AG04449 (cell line): ENCODE data around the gene COL9A3.
"Not testable (repeated sequence)": the region's sequence is repeated elsewhere in the genome, so short reads cannot be mapped to it uniquely, and the experiment has no call there.

Experiments
- CTCF ChIA-PET: fragments of 350-600 bp; formaldehyde crosslinking; extraction: SDS; loops from one replicate; lab custom pipeline; 2021; ENCODE audit warnings: antibody characterized with exemption; lab: Yijun Ruan, JAX
- POLR2A ChIA-PET: fragments of 400-600, 350-600 bp; formaldehyde crosslinking; extraction: SDS; loops from one replicate; lab custom pipeline; 2020; ENCODE audit warnings: antibody characterized with exemption, inconsistent platforms; lab: Yijun Ruan, JAX
- DNase-seq: peaks from one replicate; pipeline ENCODE4 v3.0.0-alpha.2; 2010; ENCODE audit warnings: low read depth, low spot score
- H3K4me3 ChIP-seq: 2 replicates; pipeline ENCODE4 v1.5.1; 2011; ENCODE audit warnings: low read depth, mild to moderate bottlenecking, control low read depth, low read length
- TF ChIP-seq, protein P1 (sequence below): IDR thresholded peaks from one replicate; pipeline ENCODE4 v1.5.1; 2011; ENCODE audit warnings: mild to moderate bottlenecking, moderate library complexity, low read length, control low read depth, inconsistent platforms; ENCODE audit not compliant: insufficient read depth; ENCODE audit errors: missing control alignments

The COL9A3 gene

DNA sequence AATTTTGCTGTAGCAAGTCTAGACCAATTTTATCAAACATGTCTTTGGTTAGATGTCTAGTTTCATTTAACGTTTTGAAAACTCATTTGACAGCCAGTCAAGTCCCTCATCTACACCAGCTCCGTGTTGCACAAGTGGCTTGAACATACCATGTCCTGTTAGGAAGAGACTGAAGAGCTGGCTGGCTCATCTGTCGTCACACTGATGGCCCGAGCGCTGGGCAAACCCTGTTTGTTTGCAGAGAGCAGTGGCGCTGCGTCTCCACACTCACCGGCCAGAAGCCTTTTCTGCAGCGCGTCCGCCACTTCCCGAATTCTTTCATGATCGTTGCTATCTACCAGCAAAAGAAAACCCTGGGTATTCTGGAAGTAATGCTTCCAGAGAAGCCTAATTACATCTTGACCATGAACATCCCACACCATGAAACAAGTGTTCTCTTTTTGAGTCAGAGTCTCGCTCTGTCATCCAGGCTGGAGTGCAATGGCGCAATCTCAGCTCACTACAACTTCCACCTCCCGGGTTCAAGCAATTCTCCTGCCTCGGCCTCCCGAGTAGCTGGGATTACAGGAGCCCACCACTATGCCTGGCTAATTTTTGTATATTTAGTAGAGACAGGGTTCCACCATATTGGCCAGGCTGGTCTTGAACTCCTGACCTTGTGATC lies 55.5 kb downstream of the COL9A3 start:
- ChIA-PET POLR2A (interaction anchor here (0.7 kb wide), 1 partner anchor 517 kb away, joined by 5 read pairs; no protein-coding TSS in a partner anchor), CTCF (interaction anchor here (1.0 to 5.6 kb wide), 8 partner anchors 9 to 139 kb away, joined by 3 to 32 read pairs (median 3); partner anchors contain the start of genes BHLHE23 and TCFL5)
- H3K4me3 ChIP-seq: no peak overlapping the region
- no peak for DNase-seq
- TF ChIP-seq, protein P1, sequence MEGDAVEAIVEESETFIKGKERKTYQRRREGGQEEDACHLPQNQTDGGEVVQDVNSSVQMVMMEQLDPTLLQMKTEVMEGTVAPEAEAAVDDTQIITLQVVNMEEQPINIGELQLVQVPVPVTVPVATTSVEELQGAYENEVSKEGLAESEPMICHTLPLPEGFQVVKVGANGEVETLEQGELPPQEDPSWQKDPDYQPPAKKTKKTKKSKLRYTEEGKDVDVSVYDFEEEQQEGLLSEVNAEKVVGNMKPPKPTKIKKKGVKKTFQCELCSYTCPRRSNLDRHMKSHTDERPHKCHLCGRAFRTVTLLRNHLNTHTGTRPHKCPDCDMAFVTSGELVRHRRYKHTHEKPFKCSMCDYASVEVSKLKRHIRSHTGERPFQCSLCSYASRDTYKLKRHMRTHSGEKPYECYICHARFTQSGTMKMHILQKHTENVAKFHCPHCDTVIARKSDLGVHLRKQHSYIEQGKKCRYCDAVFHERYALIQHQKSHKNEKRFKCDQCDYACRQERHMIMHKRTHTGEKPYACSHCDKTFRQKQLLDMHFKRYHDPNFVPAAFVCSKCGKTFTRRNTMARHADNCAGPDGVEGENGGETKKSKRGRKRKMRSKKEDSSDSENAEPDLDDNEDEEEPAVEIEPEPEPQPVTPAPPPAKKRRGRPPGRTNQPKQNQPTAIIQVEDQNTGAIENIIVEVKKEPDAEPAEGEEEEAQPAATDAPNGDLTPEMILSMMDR: no peak

DNA sequence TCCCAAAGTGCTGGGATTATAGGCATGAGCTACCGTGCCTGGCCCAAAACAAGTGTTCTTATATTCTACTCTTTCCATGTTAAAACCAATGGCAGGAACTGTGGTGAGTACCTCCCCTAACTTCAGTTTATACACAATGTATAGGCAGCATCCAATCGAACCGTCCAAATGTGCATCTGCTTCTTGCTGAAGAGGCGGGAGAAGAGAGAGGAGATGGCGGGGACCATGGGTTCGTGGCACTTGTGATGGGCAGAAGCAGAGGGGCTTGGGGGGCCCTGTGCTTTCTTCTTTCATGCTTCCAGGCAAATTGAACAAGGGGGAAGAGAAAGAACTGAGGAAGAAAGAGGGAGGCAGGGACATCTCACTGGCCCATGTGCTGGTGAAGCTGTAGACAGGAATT lies 56.0 kb downstream of the COL9A3 start:
- TF ChIP-seq, protein P1: no peak
- POLR2A ChIA-PET: no interaction called here
- CTCF ChIA-PET: interaction anchor here (1.5 to 5.6 kb wide), 5 partner anchors 10 to 138 kb away, joined by 3 to 32 read pairs (median 7); partner anchors contain the start of genes BHLHE23 and TCFL5
- no peak for DNase-seq
- H3K4me3 ChIP-seq: no peak overlapping the region

DNA sequence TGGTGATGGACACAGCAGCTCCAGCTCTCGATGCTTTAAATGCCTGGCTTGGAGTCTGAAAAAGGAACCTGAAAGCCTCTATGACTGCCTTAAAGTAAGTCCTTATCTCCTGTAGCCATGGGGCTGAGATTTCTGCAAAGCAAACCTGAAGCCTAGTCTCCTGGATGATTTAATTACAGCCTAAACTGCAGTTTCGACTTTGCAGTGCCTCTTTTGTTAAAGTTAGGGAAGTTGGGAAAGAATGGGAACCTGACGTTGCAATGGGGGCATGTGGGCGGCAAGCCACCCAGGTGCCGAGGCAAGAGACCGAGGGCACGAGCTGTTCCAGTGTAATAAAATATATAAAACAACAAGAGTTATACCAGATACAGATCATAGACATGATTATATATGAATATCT lies 56.4 kb downstream of the COL9A3 start:
- no peak overlapping the region for H3K4me3 ChIP-seq
- ChIA-PET POLR2A (no interaction called here), CTCF (interaction anchor here (1.5 to 5.6 kb wide), 6 partner anchors 10 to 138 kb away, joined by 3 to 32 read pairs (median 6); partner anchors contain the start of genes BHLHE23 and TCFL5)
- TF ChIP-seq, protein P1: no peak
- DNase-seq: no peak

DNA sequence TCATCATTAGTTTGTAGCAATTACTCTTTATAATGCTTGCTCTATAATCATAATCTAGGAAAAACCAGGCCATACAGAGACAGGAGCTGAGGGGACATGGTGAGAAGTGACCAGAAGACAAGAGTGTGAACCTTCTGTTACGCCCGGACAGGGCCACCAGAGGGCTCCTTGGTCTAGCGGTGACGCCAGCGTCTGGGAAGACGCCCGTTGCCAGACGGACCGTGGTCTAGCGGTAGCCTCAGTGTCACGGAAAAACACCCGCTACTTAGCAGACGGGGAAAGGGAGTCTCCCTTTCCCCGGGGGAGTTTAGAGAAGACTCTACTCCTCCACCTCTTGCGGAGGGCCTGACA lies 56.8 kb downstream of the COL9A3 start:
- CTCF ChIA-PET: interaction anchor here (1.5 to 5.6 kb wide), 6 partner anchors 11 to 138 kb away, joined by 3 to 32 read pairs (median 6); partner anchors contain the start of genes BHLHE23 and TCFL5
- POLR2A ChIA-PET, H3K4me3 ChIP-seq, DNase-seq: not testable (repeated sequence)
- TF ChIP-seq, protein P1: peak; percentile 48

DNA sequence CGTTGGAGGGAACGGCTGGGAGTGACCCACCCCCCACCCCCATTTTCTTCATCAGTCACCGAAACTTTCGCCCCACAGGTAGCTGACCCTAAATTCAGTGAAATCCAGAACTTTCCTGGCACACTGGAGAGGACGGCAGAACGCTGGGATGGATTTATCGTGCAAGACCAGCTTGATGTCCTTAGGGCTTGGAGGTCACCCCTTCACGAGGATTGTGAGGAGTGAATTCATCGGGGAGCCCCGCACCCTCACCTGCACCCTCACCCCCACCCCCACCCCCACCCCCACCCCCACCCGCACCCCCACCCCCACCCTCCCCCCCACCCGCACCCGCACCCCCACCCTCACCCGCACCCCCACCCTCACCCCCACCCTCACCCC lies 58.1 kb downstream of the COL9A3 start:
- POLR2A ChIA-PET: interaction anchor here (0.7 kb wide), 1 partner anchor 13 kb away, joined by 3 read pairs; no protein-coding TSS in a partner anchor
- no peak for DNase-seq
- TF ChIP-seq, protein P1: no peak
- no peak overlapping the region for H3K4me3 ChIP-seq
- CTCF ChIA-PET: interaction anchor here (0.7 to 5.6 kb wide), 11 partner anchors 10 to 136 kb away, joined by 3 to 32 read pairs (median 5); partner anchors contain the start of gene TCFL5
